GM23338 (cell line): Measurements from ENCODE around the gene IGSF11. TPM values are rescaled to one million over a fixed set of nuclear protein-coding genes. Genes with fewer than 3 reads are reported as not detected.

ENCODE experiments used
- ATAC-seq: fragments of 200-7000 bp; cut with Tn5 transposase; 3 replicates; pipeline ENCODE4 v1.9.1; 2020
- DNase-seq: peaks from one replicate; pipeline ENCODE4 v3.0.0-alpha.2; 2015; ENCODE audit warnings: low spot score
- H2AFZ ChIP-seq: fragments of 200-600 bp; sonication (generic); 2 replicates; pipeline ENCODE4 v1.8.0; 2016; ENCODE audit warnings: antibody characterized with exemption, mild to moderate bottlenecking, moderate library complexity
- H3F3A ChIP-seq: fragments of 200-600 bp; sonication (generic); replicated peaks from 2 replicates; pipeline ENCODE4 v1.8.0; 2017; ENCODE audit warnings: antibody characterized with exemption, mixed run types, low read depth
- H3K27ac ChIP-seq: fragments of 200-600 bp; sonication (generic); 2 replicates; pipeline ENCODE4 v1.6.1; 2016; ENCODE audit warnings: low read depth
- H3K27me3 ChIP-seq: fragments of 200-600 bp; sonication (generic); 2 replicates; pipeline ENCODE4 v1.8.0; 2016; ENCODE audit warnings: mild to moderate bottlenecking, mixed run types, moderate library complexity; ENCODE audit not compliant: insufficient read depth
- H3K36me3 ChIP-seq: fragments of 200-600 bp; sonication (generic); 2 replicates; pipeline ENCODE4 v1.8.0; 2016; ENCODE audit warnings: mild to moderate bottlenecking; ENCODE audit not compliant: insufficient read depth
- H3K4me1 ChIP-seq: fragments of 200-600 bp; sonication (generic); 2 replicates; pipeline ENCODE4 v1.8.0; 2016; ENCODE audit warnings: mild to moderate bottlenecking, moderate library complexity; ENCODE audit not compliant: insufficient read depth
- H3K4me2 ChIP-seq: fragments of 200-600 bp; sonication (generic); 2 replicates; pipeline ENCODE4 v1.7.1; 2017; ENCODE audit warnings: mixed run types
- H3K4me3 ChIP-seq: fragments of 200-600 bp; sonication (generic); 2 replicates; pipeline ENCODE4 v1.6.1; 2016; ENCODE audit warnings: mixed run types
- H3K79me2 ChIP-seq: fragments of 200-600 bp; sonication (generic); replicated peaks from 2 replicates; pipeline ENCODE4 v1.8.0; 2017; ENCODE audit warnings: mild to moderate bottlenecking; ENCODE audit not compliant: insufficient read depth
- H3K9me2 ChIP-seq: fragments of 200-600 bp; sonication (generic); 2 replicates; pipeline ENCODE4 v1.8.0; 2017; ENCODE audit not compliant: insufficient read depth
- H4K20me1 ChIP-seq: fragments of 200-600 bp; sonication (generic); replicated peaks from 2 replicates; pipeline ENCODE4 v1.8.0; 2017; ENCODE audit warnings: mild to moderate bottlenecking; ENCODE audit not compliant: insufficient read depth
- H3K27ac Mint-ChIP-seq: 2 replicates; pipeline ENCODE4 v1.8.0; 2020; ENCODE audit warnings: inconsistent platforms, mild to moderate bottlenecking, moderate library complexity, mixed read lengths
- H3K27me3 Mint-ChIP-seq: 3 replicates; pipeline ENCODE4 v1.8.0; 2022; ENCODE audit warnings: low read depth, mild to moderate bottlenecking, moderate library complexity, mixed read lengths, inconsistent platforms; ENCODE audit not compliant: insufficient read depth, poor library complexity
- H3K36me3 Mint-ChIP-seq: 3 replicates; pipeline ENCODE4 v1.8.0; 2021; ENCODE audit warnings: low read depth, mild to moderate bottlenecking, inconsistent platforms, moderate library complexity, mixed read lengths
- H3K4me1 Mint-ChIP-seq: 3 replicates; pipeline ENCODE4 v1.8.0; 2020; ENCODE audit warnings: mild to moderate bottlenecking, inconsistent platforms, mixed read lengths
- H3K4me3 Mint-ChIP-seq: 3 replicates; pipeline ENCODE4 v1.8.0; 2021; ENCODE audit warnings: moderate library complexity, mild to moderate bottlenecking, inconsistent platforms, mixed read lengths
- H3K9me3 Mint-ChIP-seq: 3 replicates; pipeline ENCODE4 v1.8.0; 2020; ENCODE audit warnings: moderate library complexity, mild to moderate bottlenecking, inconsistent platforms, mixed read lengths
- CREB1 ChIP-seq: fragments of 250-450 bp; sonication (Bioruptor Pico); IDR thresholded peaks from 2 replicates; pipeline ENCODE4 v1.5.0; 2020; ENCODE audit warnings: low read depth, mild to moderate bottlenecking, moderate library complexity
- EZH2phosphoT487 ChIP-seq: fragments of 200-600 bp; sonication (generic); IDR thresholded peaks from one replicate; pipeline ENCODE4 v1.8.1; 2018; ENCODE audit warnings: antibody characterized with exemption; ENCODE audit not compliant: unreplicated experiment
- JUNB ChIP-seq: IDR thresholded peaks from one replicate; pipeline ENCODE4 v1.6.1; 2016; ENCODE audit warnings: antibody characterized with exemption; ENCODE audit not compliant: unreplicated experiment
- POLR2AphosphoS5 ChIP-seq: IDR thresholded peaks from 2 replicates; pipeline ENCODE4 v1.6.1; 2016; ENCODE audit warnings: antibody characterized with exemption, low read depth
- STAT1 ChIP-seq: IDR thresholded peaks from one replicate; pipeline ENCODE4 v1.6.1; 2016; ENCODE audit warnings: antibody characterized with exemption; ENCODE audit not compliant: unreplicated experiment
- ZNF114 ChIP-seq: fragments of 250-450 bp; sonication (Bioruptor Pico); IDR thresholded peaks from 2 replicates; pipeline ENCODE4 v1.5.0; 2020; ENCODE audit warnings: mild to moderate bottlenecking, moderate library complexity
- polyA plus RNA-seq: library from polyadenylated mRNA; unstranded; fragments of >200 nt; fragmentation: Nextera tagmentation; extraction: Ambion mirVana; gene quantifications from 2 replicates; pipeline ENCODE4 v1.2.1, GENCODE V29; 2016
- total RNA-seq: library from RNA; depleted of rRNA; stranded (reverse); fragments of >200 nt; shearing (Covaris generic); gene quantifications from 2 replicates; pipeline ENCODE4 v1.2.3, GENCODE V29; 2014
- TF ChIP-seq, protein P1 (sequence below): IDR thresholded peaks from one replicate; pipeline ENCODE4 v1.6.1; 2018; ENCODE audit warnings: antibody characterized with exemption; ENCODE audit not compliant: unreplicated experiment
- TF ChIP-seq, protein P2 (sequence below), 2 experiments: fragments of 200-600 bp in 1 of 2; sonication (generic) in 1 of 2; conservative IDR thresholded peaks; 2 replicates each; pipeline versions ENCODE4 v1.5.1 to v1.6.1; 2016 to 2017; ENCODE audit warnings: antibody characterized with exemption in 2 of 2, low read depth in 2 of 2, mild to moderate bottlenecking in 2 of 2, moderate library complexity in 1 of 2
- TF ChIP-seq, protein P3 (sequence below): fragments of 250-450 bp; sonication (Bioruptor Pico); IDR thresholded peaks from 2 replicates; pipeline ENCODE4 v1.5.0; 2020; ENCODE audit warnings: mild to moderate bottlenecking, moderate library complexity
- TF ChIP-seq, protein P4 (sequence below): IDR thresholded peaks from 2 replicates; pipeline ENCODE4 v1.6.1; 2016; ENCODE audit warnings: antibody characterized with exemption

The IGSF11 gene
- total and polyA plus RNA-seq, 2 experiments from 2014 or later: 0.68 to 1.8 TPM

DNA sequence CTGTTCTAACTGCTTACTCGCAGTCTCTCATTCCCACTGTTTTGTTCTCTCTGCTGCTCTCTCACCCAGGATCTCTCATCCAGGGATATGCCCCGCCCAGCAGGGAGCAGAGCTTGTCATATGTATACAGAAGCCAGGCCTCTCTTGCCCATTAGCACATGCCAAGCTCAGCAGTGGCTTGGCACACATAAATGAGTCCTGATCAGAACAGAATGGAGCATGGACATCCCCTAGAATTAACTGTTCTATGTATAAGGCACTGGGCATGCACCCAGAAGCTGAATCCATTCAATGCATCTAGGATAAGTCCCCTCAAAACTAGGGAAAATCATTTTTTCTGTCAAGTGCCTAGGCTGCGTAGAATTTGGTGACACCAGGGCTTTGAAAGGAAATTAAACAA is 61.6 kb downstream of the IGSF11 start:
- Mint-ChIP-seq H3K9me3 (no peaks in the 10 kb centered on the region), H3K27ac (no peak overlapping the region), H3K4me1 (peaks cover 26% of the 10 kb centered on the region), H3K27me3 (peaks cover 5% of the 10 kb centered on the region), H3K4me3 (no peak overlapping the region), H3K36me3 (no peaks in the 10 kb centered on the region)
- no peaks in the 10 kb centered on the region for H3K79me2 ChIP-seq
- DNase-seq: no peak
- no peak overlapping the region for H3K27ac ChIP-seq
- H3K4me3 ChIP-seq: no peak overlapping the region
- H3K4me1 ChIP-seq: peaks cover 7% of the 10 kb centered on the region; the same call in 1 of the 2 replicates
- H3K9me2 ChIP-seq: peaks cover 9% of the 10 kb centered on the region; the same call in 1 of the 2 replicates
- H3K27me3 ChIP-seq: no peaks in the 10 kb centered on the region
- 0 out of 2 replicates have a peak, but pooled peaks cover 3% of the 10 kb centered on the region for H3K36me3 ChIP-seq
- no peaks in the 10 kb centered on the region for H3F3A ChIP-seq
- no peak overlapping the region for H2AFZ ChIP-seq
- H3K4me2 ChIP-seq: no peak overlapping the region
- peak; percentile 49 for ATAC-seq
- no peaks in the 10 kb centered on the region for H4K20me1 ChIP-seq
- no peak for TF ChIP-seq STAT1
- TF ChIP-seq, protein P1, sequence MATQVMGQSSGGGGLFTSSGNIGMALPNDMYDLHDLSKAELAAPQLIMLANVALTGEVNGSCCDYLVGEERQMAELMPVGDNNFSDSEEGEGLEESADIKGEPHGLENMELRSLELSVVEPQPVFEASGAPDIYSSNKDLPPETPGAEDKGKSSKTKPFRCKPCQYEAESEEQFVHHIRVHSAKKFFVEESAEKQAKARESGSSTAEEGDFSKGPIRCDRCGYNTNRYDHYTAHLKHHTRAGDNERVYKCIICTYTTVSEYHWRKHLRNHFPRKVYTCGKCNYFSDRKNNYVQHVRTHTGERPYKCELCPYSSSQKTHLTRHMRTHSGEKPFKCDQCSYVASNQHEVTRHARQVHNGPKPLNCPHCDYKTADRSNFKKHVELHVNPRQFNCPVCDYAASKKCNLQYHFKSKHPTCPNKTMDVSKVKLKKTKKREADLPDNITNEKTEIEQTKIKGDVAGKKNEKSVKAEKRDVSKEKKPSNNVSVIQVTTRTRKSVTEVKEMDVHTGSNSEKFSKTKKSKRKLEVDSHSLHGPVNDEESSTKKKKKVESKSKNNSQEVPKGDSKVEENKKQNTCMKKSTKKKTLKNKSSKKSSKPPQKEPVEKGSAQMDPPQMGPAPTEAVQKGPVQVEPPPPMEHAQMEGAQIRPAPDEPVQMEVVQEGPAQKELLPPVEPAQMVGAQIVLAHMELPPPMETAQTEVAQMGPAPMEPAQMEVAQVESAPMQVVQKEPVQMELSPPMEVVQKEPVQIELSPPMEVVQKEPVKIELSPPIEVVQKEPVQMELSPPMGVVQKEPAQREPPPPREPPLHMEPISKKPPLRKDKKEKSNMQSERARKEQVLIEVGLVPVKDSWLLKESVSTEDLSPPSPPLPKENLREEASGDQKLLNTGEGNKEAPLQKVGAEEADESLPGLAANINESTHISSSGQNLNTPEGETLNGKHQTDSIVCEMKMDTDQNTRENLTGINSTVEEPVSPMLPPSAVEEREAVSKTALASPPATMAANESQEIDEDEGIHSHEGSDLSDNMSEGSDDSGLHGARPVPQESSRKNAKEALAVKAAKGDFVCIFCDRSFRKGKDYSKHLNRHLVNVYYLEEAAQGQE: no peak
- TF ChIP-seq JUNB: no peak
- no peak for TF ChIP-seq POLR2AphosphoS5
- no peak for TF ChIP-seq ZNF114 (CRISPR knock-in tag)
- TF ChIP-seq, protein P2, sequence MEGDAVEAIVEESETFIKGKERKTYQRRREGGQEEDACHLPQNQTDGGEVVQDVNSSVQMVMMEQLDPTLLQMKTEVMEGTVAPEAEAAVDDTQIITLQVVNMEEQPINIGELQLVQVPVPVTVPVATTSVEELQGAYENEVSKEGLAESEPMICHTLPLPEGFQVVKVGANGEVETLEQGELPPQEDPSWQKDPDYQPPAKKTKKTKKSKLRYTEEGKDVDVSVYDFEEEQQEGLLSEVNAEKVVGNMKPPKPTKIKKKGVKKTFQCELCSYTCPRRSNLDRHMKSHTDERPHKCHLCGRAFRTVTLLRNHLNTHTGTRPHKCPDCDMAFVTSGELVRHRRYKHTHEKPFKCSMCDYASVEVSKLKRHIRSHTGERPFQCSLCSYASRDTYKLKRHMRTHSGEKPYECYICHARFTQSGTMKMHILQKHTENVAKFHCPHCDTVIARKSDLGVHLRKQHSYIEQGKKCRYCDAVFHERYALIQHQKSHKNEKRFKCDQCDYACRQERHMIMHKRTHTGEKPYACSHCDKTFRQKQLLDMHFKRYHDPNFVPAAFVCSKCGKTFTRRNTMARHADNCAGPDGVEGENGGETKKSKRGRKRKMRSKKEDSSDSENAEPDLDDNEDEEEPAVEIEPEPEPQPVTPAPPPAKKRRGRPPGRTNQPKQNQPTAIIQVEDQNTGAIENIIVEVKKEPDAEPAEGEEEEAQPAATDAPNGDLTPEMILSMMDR (conservative IDR thresholded peaks at IDR 0.05; ENCODE audit: low read depth in 2 of 2): no peak
- TF ChIP-seq, protein P3, sequence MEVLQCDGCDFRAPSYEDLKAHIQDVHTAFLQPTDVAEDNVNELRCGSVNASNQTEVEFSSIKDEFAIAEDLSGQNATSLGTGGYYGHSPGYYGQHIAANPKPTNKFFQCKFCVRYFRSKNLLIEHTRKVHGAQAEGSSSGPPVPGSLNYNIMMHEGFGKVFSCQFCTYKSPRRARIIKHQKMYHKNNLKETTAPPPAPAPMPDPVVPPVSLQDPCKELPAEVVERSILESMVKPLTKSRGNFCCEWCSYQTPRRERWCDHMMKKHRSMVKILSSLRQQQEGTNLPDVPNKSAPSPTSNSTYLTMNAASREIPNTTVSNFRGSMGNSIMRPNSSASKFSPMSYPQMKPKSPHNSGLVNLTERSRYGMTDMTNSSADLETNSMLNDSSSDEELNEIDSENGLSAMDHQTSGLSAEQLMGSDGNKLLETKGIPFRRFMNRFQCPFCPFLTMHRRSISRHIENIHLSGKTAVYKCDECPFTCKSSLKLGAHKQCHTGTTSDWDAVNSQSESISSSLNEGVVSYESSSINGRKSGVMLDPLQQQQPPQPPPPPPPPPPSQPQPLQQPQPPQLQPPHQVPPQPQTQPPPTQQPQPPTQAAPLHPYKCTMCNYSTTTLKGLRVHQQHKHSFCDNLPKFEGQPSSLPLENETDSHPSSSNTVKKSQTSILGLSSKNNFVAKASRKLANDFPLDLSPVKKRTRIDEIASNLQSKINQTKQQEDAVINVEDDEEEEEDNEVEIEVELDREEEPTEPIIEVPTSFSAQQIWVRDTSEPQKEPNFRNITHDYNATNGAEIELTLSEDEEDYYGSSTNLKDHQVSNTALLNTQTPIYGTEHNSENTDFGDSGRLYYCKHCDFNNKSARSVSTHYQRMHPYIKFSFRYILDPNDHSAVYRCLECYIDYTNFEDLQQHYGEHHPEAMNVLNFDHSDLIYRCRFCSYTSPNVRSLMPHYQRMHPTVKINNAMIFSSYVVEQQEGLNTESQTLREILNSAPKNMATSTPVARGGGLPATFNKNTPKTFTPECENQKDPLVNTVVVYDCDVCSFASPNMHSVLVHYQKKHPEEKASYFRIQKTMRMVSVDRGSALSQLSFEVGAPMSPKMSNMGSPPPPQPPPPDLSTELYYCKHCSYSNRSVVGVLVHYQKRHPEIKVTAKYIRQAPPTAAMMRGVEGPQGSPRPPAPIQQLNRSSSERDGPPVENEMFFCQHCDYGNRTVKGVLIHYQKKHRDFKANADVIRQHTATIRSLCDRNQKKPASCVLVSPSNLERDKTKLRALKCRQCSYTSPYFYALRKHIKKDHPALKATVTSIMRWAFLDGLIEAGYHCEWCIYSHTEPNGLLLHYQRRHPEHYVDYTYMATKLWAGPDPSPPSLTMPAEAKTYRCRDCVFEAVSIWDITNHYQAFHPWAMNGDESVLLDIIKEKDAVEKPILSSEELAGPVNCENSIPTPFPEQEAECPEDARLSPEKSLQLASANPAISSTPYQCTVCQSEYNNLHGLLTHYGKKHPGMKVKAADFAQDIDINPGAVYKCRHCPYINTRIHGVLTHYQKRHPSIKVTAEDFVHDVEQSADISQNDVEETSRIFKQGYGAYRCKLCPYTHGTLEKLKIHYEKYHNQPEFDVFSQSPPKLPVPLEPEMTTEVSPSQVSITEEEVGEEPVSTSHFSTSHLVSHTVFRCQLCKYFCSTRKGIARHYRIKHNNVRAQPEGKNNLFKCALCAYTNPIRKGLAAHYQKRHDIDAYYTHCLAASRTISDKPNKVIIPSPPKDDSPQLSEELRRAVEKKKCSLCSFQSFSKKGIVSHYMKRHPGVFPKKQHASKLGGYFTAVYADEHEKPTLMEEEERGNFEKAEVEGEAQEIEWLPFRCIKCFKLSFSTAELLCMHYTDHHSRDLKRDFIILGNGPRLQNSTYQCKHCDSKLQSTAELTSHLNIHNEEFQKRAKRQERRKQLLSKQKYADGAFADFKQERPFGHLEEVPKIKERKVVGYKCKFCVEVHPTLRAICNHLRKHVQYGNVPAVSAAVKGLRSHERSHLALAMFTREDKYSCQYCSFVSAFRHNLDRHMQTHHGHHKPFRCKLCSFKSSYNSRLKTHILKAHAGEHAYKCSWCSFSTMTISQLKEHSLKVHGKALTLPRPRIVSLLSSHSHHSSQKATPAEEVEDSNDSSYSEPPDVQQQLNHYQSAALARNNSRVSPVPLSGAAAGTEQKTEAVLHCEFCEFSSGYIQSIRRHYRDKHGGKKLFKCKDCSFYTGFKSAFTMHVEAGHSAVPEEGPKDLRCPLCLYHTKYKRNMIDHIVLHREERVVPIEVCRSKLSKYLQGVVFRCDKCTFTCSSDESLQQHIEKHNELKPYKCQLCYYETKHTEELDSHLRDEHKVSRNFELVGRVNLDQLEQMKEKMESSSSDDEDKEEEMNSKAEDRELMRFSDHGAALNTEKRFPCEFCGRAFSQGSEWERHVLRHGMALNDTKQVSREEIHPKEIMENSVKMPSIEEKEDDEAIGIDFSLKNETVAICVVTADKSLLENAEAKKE (CRISPR knock-in tag): no peak
- TF ChIP-seq EZH2phosphoT487: no peak
- no peak for TF ChIP-seq CREB1 (CRISPR knock-in tag)
- TF ChIP-seq, protein P4, sequence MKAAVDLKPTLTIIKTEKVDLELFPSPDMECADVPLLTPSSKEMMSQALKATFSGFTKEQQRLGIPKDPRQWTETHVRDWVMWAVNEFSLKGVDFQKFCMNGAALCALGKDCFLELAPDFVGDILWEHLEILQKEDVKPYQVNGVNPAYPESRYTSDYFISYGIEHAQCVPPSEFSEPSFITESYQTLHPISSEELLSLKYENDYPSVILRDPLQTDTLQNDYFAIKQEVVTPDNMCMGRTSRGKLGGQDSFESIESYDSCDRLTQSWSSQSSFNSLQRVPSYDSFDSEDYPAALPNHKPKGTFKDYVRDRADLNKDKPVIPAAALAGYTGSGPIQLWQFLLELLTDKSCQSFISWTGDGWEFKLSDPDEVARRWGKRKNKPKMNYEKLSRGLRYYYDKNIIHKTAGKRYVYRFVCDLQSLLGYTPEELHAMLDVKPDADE: no peak
